Peyer's patch (tissue), 4 donors: ENCODE results near the gene OR7D2. TPM values are rescaled to one million over a fixed set of nuclear protein-coding genes. Genes with fewer than 3 reads are reported as not detected.

ENCODE experiments used
- DNase-seq, 3 donors: peaks; one replicate each; pipeline ENCODE4 v3.0.0-alpha.2; 2017 to 2019
- H3K27ac ChIP-seq, 4 donors: fragments of 200-600 bp; sonication (generic); one replicate each; pipeline ENCODE4 v1.5.1; 2016 to 2019
- H3K27me3 ChIP-seq, 2 donors: fragments of 200-600 bp; sonication (generic); one replicate each; pipeline ENCODE4 v1.5.1; 2019
- H3K36me3 ChIP-seq, 3 donors: fragments of 200-600 bp; sonication (generic); one replicate each; pipeline ENCODE4 v1.5.1; 2016 to 2019
- H3K4me1 ChIP-seq, 4 donors: fragments of 200-600 bp; sonication (generic); one replicate each; pipeline ENCODE4 v1.5.1; 2016 to 2019
- H3K4me3 ChIP-seq, 4 donors: fragments of 200-600 bp; sonication (generic); 1 replicate in 3 of 4; 2 replicates in 1 of 4; pipeline ENCODE4 v1.5.1; 2016 to 2019; ENCODE audit warnings: mild to moderate bottlenecking in 1 of 4
- H3K9me3 ChIP-seq, 4 donors: fragments of 200-600 bp; sonication (generic); one replicate each; pipeline ENCODE4 v1.5.1; 2016 to 2019; ENCODE audit warnings: mild to moderate bottlenecking in 1 of 4
- POLR2A ChIP-seq, 2 donors: fragments of 450-650 bp; IDR thresholded peaks; one replicate each; pipeline ENCODE4 v1.5.1; 2017; ENCODE audit warnings: antibody characterized with exemption in 2 of 2, mild to moderate bottlenecking in 2 of 2, moderate library complexity in 2 of 2
- total RNA-seq, 4 donors: library from RNA; depleted of rRNA; stranded (reverse); fragments of >200 nt; gene quantifications; one replicate each; pipeline ENCODE4 v1.1.0, GENCODE V29; 2016
- TF ChIP-seq, protein P1 (sequence below), 6 experiments: fragments of 450-650 bp in 4 of 6; fragments of 200-600 bp in 2 of 6; sonication (generic) in 1 of 6; IDR thresholded peaks; one replicate each; pipeline ENCODE4 v1.5.1; 2017 to 2019; ENCODE audit warnings: antibody characterized with exemption in 6 of 6, mild to moderate bottlenecking in 3 of 6, moderate library complexity in 1 of 6

Gene OR7D2
- total RNA-seq, 4 donors from 2014 or later: not detected

DNA sequence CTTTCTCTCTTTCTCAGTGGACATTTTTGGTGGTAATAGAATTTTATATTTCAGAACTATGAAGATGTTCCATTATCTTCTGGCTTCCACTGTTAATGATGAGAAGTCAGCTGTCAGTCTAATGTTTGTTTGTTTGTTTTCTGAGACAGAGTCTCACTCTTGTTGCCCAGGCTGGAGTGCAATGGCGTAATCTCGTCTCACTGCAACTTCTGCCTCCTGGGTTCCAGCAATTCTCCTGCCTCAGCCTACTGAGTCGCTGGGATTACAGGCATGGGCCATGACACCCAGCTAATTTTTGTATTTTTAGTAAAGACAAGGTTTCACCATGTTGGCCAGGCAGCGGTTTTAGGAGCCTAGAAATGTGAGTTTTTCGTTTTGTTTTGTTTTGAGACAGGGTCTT, 33.9 kb upstream of the OR7D2 start:
- H3K27ac ChIP-seq: no peak overlapping the region
- no peak overlapping the region for H3K4me3 ChIP-seq
- H3K9me3 ChIP-seq: peaks cover 0 to 17% (median 3%) of the 10 kb centered on the region in 4 donors
- TF ChIP-seq POLR2A (IDR thresholded peaks at IDR 0.05): no peak
- TF ChIP-seq, protein P1, sequence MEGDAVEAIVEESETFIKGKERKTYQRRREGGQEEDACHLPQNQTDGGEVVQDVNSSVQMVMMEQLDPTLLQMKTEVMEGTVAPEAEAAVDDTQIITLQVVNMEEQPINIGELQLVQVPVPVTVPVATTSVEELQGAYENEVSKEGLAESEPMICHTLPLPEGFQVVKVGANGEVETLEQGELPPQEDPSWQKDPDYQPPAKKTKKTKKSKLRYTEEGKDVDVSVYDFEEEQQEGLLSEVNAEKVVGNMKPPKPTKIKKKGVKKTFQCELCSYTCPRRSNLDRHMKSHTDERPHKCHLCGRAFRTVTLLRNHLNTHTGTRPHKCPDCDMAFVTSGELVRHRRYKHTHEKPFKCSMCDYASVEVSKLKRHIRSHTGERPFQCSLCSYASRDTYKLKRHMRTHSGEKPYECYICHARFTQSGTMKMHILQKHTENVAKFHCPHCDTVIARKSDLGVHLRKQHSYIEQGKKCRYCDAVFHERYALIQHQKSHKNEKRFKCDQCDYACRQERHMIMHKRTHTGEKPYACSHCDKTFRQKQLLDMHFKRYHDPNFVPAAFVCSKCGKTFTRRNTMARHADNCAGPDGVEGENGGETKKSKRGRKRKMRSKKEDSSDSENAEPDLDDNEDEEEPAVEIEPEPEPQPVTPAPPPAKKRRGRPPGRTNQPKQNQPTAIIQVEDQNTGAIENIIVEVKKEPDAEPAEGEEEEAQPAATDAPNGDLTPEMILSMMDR (IDR thresholded peaks at IDR 0.05): no peak
- no peak for DNase-seq
- peaks cover 0 to 14% (median 3%) of the 10 kb centered on the region in 4 donors for H3K4me1 ChIP-seq
- H3K27me3 ChIP-seq: no peaks in the 10 kb centered on the region
- H3K36me3 ChIP-seq: peaks cover 0 to 20% (median 0%) of the 10 kb centered on the region in 3 donors

DNA sequence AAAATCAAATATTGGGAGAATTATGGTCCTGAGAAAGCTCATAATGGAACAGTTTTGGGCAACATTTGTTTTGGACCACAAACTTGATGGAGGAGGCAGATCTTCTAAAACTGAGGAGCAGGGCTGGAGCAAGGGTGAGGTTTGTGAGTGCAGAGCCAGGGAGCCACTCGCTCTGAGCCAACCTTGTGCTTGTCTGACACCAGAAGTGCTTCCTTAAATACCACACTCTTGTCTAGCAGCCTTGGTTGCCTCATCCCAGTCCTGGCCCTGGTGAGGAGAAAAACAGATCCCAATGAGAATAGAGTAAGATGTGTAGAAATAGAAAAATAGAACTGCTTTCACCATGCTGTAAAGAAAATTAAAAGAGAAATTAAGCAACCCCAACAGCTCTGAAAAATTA, 31.9 kb upstream of the OR7D2 start:
- H3K36me3 ChIP-seq: peaks cover 0 to 21% (median 0%) of the 10 kb centered on the region in 3 donors
- no peak overlapping the region for H3K27ac ChIP-seq
- H3K27me3 ChIP-seq: no peaks in the 10 kb centered on the region
- no peak for DNase-seq
- H3K4me3 ChIP-seq: no peak overlapping the region
- H3K9me3 ChIP-seq: peaks cover 0 to 17% (median 3%) of the 10 kb centered on the region in 4 donors
- no peak for TF ChIP-seq POLR2A (IDR thresholded peaks at IDR 0.05)
- TF ChIP-seq, protein P1 (IDR thresholded peaks at IDR 0.05): no peak
- peaks cover 0 to 3% (median 0%) of the 10 kb centered on the region in 4 donors for H3K4me1 ChIP-seq

DNA sequence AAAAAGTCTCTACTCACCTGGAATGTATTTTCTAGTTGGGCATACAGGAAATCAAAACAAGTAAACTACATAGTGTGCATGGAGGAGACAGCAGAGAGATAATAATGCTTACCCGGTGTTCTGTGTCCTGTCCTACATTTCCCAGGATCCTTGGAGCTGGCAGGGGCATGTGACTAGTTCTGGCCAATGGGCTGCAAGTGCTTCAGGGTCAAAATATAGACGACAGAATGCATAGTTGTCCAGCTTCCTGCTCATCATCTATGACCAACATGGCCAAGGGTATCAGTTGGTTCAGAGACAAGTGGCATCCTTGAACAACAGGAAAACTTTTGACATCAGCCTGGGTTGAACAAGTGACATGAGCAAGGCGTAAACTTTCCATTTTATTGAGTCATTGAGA, 30.1 kb upstream of the OR7D2 start:
- Histone ChIP-seq H3K27ac (no peak overlapping the region), H3K9me3 (peaks cover 0 to 26% (median 3%) of the 10 kb centered on the region in 4 donors)
- TF ChIP-seq POLR2A (IDR thresholded peaks at IDR 0.05): no peak
- TF ChIP-seq, protein P1 (IDR thresholded peaks at IDR 0.05): no peak

DNA sequence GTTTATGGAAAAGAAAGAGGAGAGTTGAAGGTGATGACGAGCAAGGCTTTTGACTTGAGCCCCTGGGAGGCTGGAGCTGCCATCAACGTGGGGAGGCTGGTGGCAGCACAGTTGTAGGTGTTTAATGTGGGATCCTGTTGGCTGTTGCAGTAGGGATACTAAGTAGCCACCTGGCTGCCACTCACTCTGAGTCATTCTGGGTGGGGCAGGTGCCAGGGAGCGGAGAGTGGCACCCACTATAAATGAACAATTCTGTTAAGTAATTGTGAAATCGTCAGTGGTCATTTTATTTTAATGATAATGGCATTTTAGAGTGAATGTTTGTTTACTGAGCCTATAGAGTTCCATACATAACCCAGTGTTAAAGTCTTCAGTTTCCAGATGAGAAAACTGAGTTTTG, 28.8 kb upstream of the OR7D2 start:
- peaks cover 0 to 20% (median 1%) of the 10 kb centered on the region in 4 donors for H3K9me3 ChIP-seq
- no peaks in the 10 kb centered on the region for H3K4me1 ChIP-seq
- no peak overlapping the region for H3K27ac ChIP-seq
- no peak for DNase-seq
- peaks cover 0 to 31% (median 0%) of the 10 kb centered on the region in 3 donors for H3K36me3 ChIP-seq
- no peak overlapping the region for H3K4me3 ChIP-seq
- H3K27me3 ChIP-seq: no peaks in the 10 kb centered on the region
- no peak for TF ChIP-seq POLR2A (IDR thresholded peaks at IDR 0.05)
- TF ChIP-seq, protein P1 (IDR thresholded peaks at IDR 0.05): no peak

More for the DNA sequence above, 30.1 kb upstream of the OR7D2 start:
- Histone ChIP-seq H3K4me3 (no peak overlapping the region), H3K27me3 (no peaks in the 10 kb centered on the region), H3K4me1 (no peaks in the 10 kb centered on the region), H3K36me3 (peaks cover 0 to 31% (median 0%) of the 10 kb centered on the region in 3 donors)
- DNase-seq: no peak

DNA sequence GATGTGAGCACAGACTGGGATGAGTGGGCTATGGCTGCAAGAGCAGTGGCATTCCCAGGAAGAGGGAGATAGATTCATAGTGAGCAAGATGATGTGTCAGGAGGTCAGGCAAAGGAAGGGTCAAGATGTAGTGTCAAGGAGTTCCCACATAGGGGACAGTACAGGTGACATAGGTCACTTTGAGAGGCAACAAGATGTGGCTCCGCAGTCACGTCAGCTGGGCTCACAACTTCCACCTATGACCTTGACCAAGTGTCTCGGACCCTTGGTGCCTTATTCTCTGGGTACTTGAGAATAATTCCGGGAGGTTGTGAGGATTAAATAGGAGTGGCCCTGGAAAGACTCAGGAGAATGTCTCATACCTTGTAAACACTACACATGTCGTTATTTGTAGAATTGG, 28.1 kb upstream of the OR7D2 start:
- Histone ChIP-seq H3K4me1 (no peaks in the 10 kb centered on the region), H3K27ac (no peak overlapping the region), H3K27me3 (no peaks in the 10 kb centered on the region), H3K36me3 (peaks cover 0 to 38% (median 0%) of the 10 kb centered on the region in 3 donors), H3K4me3 (no peak overlapping the region), H3K9me3 (peaks cover 0 to 21% (median 0%) of the 10 kb centered on the region in 4 donors)
- TF ChIP-seq POLR2A (IDR thresholded peaks at IDR 0.05): no peak
- TF ChIP-seq, protein P1 (IDR thresholded peaks at IDR 0.05): no peak
- DNase-seq: no peak

DNA sequence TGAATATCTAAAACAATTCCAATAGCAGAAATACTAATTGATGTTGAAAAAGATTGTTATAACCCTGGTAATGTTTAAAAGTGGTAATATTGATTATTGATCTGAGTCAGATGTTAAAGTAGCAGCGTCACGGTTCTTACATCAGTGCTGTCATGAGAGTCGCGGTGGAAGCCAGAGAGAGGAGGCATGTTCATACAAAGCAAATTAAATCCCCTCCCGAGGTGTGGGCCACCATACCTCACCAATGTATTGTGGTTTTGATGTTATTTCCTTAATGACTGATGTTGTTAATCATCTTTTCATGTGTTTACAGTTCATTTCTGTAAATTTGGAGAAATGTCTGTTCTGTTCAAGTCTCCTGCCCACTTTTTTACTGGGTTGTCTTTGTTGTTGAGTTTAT, 27.4 kb upstream of the OR7D2 start:
- no peaks in the 10 kb centered on the region for H3K27me3 ChIP-seq
- peaks cover 0 to 44% (median 0%) of the 10 kb centered on the region in 3 donors for H3K36me3 ChIP-seq
- H3K27ac ChIP-seq: no peak overlapping the region
- H3K4me3 ChIP-seq: no peak overlapping the region
- H3K4me1 ChIP-seq: no peaks in the 10 kb centered on the region
- DNase-seq: no peak
- H3K9me3 ChIP-seq: peaks cover 0 to 21% (median 0%) of the 10 kb centered on the region in 4 donors
- no peak for TF ChIP-seq POLR2A (IDR thresholded peaks at IDR 0.05)
- TF ChIP-seq, protein P1 (IDR thresholded peaks at IDR 0.05): no peak
